ENCODE measurements around the gene PLCG2.

PLCG2 gene

GRCh38 chr16:81987121-81987520 lies 208.0 kb downstream of the PLCG2 start:
- DNase-seq (ENCODE audit: low read depth, low spot score): no peak
- in situ Hi-C loops (cut with HindIII; ENCODE audit: low sequenced_read_pairs): no loop called here
- H3K4me3 ChIP-seq (ENCODE audit: low read depth, low read length): no peak overlapping the region
- no peak for TF ChIP-seq CTCF (IDR thresholded peaks at IDR 0.05; ENCODE audit: low read depth, low read length)

GRCh38 chr16:81987706-81988105 lies 208.6 kb downstream of the PLCG2 start:
- TF ChIP-seq CTCF (IDR thresholded peaks at IDR 0.05; ENCODE audit: low read depth, low read length): no peak
- no peak overlapping the region for H3K4me3 ChIP-seq (ENCODE audit: low read depth, low read length)
- in situ Hi-C loops (cut with HindIII; ENCODE audit: low sequenced_read_pairs): no loop called here
- no peak for DNase-seq (ENCODE audit: low read depth, low spot score)

- no peak for TF ChIP-seq CTCF (IDR thresholded peaks at IDR 0.05; ENCODE audit: low read depth, low read length)
- DNase-seq (ENCODE audit: low read depth, low spot score): no peak
- in situ Hi-C loops (cut with HindIII; ENCODE audit: low sequenced_read_pairs): no loop called here
- H3K4me3 ChIP-seq (ENCODE audit: low read depth, low read length): no peak overlapping the region
Measured at GRCh38 chr16:81992859-81993258, 213.8 kb downstream of the PLCG2 start.

GRCh38 chr16:81994485-81994884 lies 215.4 kb downstream of the PLCG2 start:
- H3K4me3 ChIP-seq (ENCODE audit: low read depth, low read length): no peak overlapping the region
- no peak for DNase-seq (ENCODE audit: low read depth, low spot score)
- in situ Hi-C loops (cut with HindIII; ENCODE audit: low sequenced_read_pairs): no loop called here
- TF ChIP-seq CTCF (IDR thresholded peaks at IDR 0.05; ENCODE audit: low read depth, low read length): no peak

- in situ Hi-C loops (cut with HindIII; ENCODE audit: low sequenced_read_pairs): no loop called here
- no peak overlapping the region for H3K4me3 ChIP-seq (ENCODE audit: low read depth, low read length)
- TF ChIP-seq CTCF (IDR thresholded peaks at IDR 0.05; ENCODE audit: low read depth, low read length): no peak
- DNase-seq (ENCODE audit: low read depth, low spot score): no peak
Measured at GRCh38 chr16:81995651-81996050, 216.6 kb downstream of the PLCG2 start.

- peak; percentile 56 for DNase-seq (ENCODE audit: low read depth, low spot score)
- TF ChIP-seq CTCF (IDR thresholded peaks at IDR 0.05; ENCODE audit: low read depth, low read length): peak; percentile 15
- in situ Hi-C loops (cut with HindIII; ENCODE audit: low sequenced_read_pairs): no loop called here
- H3K4me3 ChIP-seq (ENCODE audit: low read depth, low read length): no peak overlapping the region
Measured at GRCh38 chr16:81996664-81997509, 217.8 kb downstream of the PLCG2 start.

All from astrocyte of the spinal cord (primary cell).